DND-41 (cell line): Measurements from ENCODE around the gene PLXNA4.

ENCODE experiments used
- EZH2 ChIP-seq: IDR thresholded peaks from 3 replicates; pipeline ENCODE4 v1.6.1; 2012; ENCODE audit warnings: borderline replicate concordance, low read depth, mild to moderate bottlenecking, moderate library complexity, low read length, inconsistent platforms; ENCODE audit not compliant: severe bottlenecking
- TF ChIP-seq, protein P1 (sequence below): IDR thresholded peaks from 2 replicates; pipeline ENCODE4 v1.5.1; 2012; ENCODE audit warnings: borderline replicate concordance, low read length, moderate library complexity, mild to moderate bottlenecking; ENCODE audit not compliant: poor library complexity, severe bottlenecking; ENCODE audit errors: extremely low read depth

DNA sequence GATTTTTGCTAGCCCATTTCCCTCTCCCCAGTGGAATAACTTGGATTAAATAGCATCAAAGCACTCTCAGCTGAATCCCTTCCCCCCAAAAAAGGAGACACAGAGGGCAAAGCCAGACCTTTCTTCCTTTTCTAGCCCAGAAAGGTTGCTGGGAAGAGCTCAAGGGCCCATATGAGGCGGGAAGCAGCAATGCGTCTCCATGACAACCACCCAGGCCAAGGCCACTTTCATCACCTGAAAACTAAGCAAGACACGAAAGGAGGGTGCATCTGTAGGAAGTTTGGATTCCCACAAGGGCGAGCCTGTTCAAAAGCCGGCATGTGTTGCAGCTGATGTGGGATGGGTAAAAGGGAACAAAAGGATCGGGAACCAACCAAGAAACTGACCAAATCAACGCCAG lies 229.1 kb downstream of the PLXNA4 start:
- TF ChIP-seq, protein P1, sequence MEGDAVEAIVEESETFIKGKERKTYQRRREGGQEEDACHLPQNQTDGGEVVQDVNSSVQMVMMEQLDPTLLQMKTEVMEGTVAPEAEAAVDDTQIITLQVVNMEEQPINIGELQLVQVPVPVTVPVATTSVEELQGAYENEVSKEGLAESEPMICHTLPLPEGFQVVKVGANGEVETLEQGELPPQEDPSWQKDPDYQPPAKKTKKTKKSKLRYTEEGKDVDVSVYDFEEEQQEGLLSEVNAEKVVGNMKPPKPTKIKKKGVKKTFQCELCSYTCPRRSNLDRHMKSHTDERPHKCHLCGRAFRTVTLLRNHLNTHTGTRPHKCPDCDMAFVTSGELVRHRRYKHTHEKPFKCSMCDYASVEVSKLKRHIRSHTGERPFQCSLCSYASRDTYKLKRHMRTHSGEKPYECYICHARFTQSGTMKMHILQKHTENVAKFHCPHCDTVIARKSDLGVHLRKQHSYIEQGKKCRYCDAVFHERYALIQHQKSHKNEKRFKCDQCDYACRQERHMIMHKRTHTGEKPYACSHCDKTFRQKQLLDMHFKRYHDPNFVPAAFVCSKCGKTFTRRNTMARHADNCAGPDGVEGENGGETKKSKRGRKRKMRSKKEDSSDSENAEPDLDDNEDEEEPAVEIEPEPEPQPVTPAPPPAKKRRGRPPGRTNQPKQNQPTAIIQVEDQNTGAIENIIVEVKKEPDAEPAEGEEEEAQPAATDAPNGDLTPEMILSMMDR: no peak
- TF ChIP-seq EZH2: no peak
